HG03135 (cell line): ENCODE results near the gene TRERF1.
"Not testable (repeated sequence)": the region's sequence is repeated elsewhere in the genome, so short reads cannot be mapped to it uniquely, and the experiment has no call there.

Experiments
- ATAC-seq: cut with Tn5 transposase; IDR thresholded peaks from one replicate; pipeline ENCODE4 v1.9.1; 2021; ENCODE audit warnings: mild to moderate bottlenecking, moderate library complexity; ENCODE audit not compliant: unreplicated experiment

Gene TRERF1

DNA sequence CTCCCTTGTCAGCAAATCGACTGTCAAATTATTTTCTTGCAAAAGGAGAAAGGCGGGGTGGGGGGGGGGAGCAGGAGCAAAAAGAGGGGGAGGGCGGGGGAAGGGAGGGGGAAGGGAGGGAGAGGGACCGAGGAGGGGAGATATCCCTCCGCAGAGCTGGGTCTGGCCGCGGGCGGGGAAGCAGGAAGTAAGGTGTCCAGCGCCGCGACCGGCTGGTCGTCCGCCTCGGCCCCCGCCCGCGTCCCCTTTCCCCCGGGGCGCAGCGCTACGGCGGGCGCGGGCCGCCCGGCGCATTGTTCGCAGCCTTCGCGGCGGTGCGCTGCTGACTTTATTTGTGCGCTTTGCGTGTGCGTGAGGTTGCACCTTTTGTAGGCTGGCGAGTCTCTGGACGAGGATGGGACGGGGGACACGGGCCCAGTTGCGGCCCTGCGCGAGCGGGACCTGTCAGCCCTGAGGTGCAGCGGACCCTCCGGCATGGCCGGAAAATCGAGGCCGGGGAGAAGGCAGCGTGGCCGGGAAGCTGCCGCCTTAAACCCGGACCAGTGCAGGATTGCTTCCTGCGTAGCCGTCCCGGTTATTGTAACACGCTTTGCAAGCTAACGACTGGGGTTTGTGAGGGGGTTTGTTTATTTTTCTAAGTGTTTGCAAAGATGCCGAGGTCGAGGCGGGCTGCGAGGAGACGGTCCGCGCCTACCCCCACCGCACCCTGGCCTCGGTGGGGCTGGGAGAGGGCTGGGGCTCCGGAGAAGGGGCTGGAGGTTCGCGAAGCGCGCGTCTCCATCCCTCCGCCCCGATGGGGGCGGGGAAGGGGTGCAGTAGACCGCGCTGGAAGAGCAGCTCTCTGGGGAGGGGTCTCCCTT, 675 bp upstream of the TRERF1 start:
- ATAC-seq, result no peak

DNA sequence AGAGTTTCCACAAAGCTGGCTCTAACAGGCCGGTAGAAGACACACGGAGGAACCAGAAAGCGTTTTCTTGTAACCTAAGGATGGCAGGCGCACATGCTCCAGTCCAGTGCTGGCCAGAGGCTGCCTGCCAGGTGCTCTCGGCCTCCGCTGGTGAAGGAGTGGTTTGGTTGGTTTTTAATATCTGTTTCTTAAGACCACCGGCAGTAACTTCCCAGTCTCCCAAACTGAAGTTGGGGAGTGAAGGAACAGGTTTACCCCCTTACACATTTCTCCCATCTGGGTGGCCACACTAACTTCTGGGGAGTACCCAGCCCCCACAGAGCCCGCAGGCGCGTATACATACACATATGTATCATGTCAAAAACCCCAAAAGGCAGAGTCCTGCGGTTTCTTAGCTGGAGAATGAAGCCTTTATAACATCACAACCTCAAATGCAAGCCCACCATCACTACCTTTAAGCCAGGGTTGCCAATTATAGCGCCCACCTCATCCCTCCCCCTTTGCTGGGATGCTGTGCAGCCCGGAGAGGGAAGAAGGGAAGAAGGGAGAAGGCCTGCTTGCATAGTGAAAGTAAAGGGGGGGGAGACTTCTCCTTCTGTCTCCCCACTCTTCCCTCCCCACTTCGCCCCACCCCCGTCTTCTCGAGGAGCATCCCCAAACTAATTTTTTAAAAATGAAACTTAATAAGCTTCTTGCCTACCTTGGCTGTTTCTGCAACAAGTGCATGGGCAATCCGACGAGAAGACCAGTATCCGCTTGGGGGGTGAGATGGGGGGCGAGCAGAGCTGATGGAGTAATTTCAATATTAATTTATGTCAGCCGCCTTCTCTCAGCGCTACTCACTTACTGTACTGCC, 1.0 kb downstream of the TRERF1 start:
- ATAC-seq, result no peak

DNA sequence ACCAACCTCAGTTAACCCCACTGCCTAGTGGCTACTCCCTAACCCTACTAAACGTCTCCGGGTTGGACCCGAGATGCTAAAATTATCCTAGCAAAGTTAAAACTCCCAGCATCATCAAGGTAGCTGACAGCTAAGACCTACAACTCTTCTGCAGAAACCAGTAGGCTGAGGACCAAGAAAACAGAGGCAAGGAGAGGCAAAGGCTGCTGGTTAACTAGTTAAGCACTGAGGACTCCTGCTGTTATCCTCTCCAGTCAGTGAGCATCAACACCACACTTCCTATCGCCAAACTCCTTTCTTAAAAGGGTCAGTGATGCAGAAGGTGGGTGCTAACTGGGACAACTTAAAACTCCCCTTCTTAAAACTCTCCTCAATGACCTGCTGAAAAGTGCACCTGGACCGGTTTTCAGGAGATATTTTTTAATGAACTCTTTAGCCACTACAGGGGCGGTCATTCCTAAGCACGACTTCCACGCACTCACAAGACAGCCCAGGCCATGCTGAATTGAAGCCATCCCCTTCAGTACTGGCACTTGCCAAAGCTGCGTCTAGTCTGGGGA, 1.7 kb downstream of the TRERF1 start:
- ATAC-seq, result no peak

DNA sequence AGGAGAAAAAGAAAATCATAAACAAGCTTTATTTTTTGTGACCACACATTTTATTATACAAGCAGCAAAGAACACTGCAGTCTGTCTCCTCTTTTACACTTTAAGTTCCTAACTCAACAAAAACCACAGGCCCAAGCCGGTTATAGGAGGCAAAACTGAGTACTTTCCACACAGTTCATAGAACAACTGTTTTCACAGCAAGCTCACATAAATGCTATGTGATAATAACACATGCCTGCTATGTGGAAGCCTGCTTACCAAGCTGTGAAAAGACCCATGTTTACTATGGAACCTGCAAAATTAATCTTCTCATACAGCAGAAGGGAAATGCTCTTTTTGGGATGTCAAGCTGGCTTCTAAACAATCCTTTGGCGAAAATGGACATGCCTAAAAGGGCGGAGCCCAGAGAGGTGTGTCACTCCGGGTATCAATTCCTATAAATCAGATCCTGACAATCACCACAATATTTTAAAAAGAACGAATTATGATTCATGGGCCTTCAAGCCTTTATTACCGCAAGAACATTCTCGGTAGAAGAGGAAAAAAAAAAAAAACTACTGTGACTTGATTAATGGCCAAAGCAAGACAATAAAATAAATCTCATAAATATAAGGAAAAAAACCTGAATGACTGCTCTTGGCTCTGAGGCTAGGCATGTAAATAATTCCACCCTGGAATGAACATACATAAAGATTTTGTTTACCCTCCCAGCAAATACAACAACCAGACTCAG, 2.6 kb downstream of the TRERF1 start:
- ATAC-seq, result no peak

DNA sequence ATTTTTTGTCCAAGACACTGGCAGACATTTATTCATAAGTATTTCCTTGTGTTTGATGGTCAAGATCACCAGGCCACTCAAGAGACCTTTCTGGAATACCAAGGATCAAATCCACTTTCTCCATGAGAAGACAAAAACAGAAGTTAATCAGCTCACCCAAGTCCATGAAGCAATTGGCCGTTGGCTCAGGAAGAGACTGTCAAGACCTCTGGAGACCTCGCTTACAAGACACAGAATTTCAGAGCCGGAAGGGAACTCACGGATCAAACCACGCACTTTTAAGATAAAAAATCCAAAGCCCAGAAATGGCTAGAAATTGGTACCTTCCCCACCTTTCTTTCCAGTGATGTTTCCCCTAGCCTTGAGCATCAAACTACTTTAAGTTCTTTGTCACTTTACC, 3.3 kb downstream of the TRERF1 start:
- ATAC-seq, result no peak

DNA sequence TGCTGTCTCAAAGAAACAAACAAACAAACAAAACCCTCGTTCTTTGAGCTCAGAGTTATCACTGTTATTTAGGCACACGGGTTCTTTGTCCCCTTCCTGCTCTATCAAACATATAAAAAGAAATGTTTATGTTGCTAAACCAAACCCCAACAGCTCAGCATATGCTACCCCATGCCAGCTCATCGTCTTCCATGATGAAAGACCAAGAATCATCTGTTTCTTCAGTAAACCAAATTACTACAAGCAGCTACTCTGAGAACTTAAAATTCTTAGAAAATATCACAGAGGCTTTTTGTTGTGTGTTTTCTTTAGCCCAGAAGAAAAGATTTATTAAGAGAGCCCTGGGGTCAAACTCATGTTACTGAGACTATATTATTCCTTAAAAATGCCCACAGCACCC, 4.7 kb downstream of the TRERF1 start:
- no peak for ATAC-seq

DNA sequence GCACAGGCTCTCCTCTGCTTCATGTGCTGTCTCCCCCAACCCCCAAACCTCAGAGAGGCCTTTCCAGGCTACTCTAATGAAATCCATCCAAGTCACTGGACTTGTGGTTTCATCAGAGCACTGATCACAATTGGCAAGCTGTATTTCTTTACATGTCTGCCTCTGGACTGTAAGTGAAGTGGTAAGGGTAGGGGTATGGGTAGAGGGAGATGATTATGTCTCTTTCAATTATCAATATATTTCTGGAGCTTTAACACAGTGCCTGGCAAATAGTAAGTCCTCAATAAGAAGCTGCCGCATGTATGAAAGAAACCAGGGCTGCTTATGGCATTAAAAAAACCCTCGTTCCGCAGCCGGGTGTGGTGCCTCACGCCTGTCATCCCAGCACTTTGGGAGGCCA, 5.4 kb downstream of the TRERF1 start:
- ATAC-seq, result no peak

DNA sequence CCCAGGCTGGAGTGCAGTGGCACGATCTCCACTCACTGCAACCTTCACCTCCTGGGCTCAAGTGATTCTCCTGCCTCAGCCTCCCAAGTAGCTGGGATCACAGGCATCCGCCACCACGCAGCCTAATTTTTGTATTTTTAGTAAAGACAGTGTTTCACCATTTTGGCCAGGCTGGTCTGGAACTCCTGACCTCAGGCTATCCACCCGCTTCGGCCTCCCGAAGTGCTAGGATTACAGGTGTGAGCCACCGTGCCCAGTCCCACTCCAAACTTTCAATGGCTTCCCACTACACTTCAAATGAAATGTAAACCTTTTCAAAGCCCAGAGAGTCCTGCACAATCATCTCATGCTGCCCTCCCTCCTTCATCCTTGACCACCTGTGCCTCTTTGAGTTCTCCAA, 5.8 kb downstream of the TRERF1 start:
- not testable (repeated sequence) for ATAC-seq

DNA sequence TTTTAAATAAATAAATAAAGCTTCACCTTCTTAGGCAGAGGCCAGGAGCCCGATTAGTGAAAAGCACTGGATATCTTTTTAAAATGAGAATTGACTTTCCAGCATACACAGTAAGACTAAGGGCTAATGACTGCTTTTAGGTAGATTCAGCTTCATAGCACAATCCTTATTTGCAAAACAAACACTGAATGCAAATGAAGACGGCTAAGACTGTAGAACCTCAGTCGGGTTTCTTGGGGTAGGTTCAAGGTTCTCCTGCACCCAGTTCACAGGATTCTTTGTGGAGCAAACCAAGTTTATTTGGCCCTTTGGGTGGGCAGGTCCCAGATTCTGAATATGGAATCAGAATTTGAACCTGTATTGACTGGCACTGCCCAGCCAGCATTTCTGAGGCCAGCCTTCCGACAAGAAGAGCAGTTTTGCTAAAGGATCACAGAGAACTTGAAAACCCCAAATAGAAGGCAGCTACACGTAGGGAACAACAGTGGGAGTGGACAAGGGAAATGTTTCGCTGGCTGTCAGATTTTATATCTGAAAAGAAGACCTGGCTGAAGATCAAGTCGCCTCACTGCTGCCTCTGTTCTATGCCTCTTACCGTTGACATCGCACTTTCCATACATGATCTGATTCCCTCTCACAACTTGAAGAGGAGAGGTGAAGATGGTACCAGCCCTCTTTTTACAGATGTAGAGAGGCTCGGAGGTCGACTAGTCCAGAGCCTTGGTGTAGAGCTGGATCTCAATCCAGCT, 8.2 kb downstream of the TRERF1 start:
- ATAC-seq, result no peak

DNA sequence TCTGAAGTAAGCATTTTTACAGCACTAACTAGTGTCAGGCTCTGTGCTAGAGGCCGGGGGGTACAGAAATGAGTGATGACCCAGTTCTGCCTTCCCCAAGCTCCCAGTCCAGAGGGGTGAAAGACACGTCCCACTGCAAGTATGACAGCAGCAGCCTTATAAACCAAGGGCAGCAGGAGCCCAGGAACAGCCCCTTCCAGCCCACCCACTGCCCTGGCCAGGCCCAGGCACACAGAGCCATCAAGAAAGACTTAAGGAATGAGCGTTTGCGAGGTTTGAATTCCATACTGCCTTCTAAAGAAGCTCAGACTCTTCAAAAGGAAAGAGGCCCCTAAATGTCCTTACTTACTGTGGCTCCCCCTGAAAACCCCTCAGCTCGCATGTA, 10.0 kb downstream of the TRERF1 start:
- ATAC-seq, result no peak

DNA sequence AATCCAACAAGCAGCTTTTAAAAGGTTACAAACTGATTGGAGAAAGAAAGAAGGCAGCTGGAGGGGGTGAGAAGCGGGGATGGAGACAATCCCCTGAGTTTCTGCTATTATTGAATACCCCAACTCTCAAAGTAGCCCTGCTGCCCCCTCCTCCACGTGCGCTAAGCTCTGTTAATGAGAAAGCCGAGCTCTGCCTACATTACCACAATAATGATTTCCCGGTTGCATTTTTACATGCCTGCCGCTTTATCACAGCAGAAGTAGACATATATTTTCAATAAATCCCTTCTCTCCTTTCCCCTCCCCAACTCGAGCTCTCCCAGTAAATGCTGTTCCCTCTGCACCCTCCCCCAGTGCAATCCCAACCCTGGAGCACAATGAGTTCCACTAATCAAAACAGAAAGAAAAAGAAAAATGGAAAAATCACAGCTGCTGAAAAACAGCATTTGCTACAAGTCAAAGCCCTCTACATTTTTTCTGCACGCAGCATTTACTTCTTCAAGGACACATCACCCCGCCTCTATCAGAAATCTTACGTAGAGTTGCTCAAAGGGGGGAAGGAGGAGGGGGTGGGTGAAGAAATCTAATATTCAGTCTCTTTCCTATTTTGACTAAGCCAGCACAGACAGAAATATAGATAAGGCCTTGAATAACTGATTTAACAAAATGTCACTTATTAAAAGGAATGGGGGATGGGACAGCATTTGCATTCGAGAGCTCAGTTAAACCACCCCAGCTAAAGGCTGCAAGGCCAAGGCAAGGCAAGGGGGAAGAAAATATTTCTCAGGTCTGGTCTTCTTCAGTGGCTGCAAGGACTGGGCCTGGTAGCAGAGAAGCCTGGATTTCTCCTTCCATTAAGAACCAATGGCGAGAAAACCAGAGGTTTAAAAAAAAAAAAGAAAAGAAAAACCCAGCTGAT, 10.7 kb downstream of the TRERF1 start:
- ATAC-seq, result no peak

DNA sequence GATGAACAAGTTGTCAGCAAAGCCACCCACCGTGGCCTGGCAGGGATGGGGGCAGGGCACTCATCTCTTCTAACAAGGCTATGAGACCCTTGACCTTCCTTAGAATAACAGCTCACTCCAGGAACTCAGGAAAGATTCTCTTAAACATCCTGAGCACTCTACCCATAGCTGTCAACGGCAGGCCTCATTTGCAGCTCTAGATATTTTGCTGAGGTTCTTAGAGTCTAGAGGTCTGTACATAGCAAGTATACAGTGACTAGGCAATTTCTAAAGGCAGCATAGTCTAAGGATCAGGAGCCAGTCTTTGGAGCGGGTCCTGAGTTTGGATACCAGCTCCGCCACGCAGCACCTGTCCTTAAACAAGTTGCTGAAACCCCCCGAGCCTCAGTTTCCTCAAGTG, 11.7 kb downstream of the TRERF1 start:
- no peak for ATAC-seq

DNA sequence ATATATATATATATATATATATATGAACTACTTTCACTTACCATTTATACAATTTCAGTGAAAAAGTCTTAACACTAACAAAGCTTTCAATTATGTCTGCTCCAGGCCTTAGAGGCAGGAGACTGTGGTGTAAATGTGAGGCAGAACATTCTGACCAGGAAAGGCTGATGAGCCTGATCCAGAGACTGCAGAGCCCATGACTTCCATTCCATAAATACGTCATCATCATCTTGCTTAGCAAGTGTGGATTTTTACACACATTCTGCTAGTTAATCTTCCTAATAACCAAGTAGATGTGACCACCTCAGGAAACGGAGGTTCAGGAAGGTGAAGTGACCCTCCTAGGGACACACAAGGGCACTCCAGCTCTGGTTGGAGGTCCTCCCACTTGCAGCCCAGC, 14.9 kb downstream of the TRERF1 start:
- ATAC-seq, result no peak

DNA sequence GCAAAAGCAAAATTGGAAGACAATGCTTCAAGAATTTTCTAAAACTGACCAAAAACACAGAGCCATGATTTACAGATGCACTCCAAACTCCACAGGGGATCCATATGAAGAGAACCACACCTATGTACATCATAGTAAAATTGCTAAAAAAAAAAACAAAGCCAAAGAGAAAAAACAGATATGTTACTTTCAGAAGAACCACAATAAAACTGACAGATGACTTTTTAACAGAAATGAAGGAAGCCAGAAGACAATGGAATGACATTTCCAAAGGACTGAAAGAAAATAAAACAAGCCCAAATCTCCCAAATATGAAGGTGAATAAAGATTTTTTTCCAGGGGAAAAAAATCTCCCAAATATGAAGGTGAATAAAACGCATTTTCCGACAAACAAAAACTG, 17.5 kb downstream of the TRERF1 start:
- ATAC-seq, result no peak

DNA sequence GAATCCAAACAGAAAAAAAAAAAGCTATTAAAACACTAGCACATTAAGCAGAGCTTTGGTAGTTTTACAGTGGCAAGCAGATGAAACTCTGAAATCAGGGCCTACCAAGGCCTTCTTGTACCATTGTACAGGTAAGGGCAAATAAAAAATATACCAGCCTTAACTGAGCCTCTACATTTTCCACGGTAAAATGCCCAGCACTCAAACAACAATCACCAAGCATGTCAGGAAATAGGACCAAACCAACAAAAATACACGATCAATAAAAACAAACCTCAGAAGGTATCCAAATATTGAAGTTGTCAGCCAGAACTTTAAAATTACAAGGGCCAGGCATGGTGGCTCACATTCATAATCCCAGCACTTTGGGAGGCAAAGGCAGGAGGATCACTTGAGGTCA, 18.3 kb downstream of the TRERF1 start:
- no peak for ATAC-seq

DNA sequence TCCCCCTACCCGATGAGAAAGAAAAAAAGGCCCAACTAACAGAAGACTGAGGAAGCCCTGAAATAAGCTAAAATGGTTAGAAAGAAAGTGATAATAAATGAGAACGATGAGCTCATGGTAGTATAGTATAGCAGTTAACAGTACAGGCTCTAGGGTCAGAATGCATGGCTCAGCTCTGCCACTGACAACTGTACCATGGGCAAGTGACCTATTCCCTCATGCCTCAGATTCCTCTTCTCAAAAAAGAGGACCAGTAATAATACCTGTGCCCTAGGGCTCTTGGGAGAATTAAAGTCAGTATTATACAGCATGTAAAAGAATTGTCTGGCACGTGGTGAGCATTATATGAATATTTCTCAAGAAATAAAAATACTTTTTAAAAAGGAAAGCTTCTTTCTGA, 19.8 kb downstream of the TRERF1 start:
- ATAC-seq, result no peak

DNA sequence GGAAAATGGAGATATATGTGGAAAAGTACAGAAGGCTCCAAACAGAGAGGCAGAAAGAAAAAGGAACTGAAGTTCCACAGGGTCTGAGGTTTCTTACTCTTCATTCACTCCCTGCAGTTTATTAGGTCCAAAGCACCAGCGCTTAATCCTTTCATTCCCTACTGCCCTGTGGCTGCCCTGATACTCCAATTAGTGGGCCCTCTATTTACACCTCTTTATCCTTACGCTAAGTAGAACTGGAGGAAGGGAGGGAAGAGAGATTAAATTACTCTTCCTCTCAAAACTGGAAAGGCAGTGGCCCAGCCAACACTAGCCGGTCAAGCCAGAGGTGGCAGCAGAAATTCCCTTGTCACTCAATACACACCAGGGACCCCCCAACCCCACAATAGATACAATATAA, 20.4 kb downstream of the TRERF1 start:
- ATAC-seq, result no peak

DNA sequence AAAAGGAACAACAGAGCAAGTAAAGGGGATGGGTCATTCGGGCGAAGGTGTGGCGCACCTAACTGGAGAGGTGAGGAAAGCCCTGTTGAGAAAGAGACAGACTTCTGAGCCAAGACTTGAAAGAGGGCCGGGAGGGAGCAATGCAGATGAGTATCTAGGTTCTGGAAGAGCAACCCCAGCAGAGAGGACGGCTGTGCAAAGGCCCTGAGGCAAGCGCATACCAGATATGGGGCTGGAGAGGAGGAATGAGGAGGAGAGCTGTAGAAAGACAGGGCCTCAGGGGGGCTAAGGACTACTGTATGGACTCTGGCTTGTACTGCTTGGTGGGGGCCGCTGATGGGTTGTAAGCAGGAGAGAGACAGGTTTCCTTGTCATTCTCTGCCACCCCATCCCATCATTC, 21.9 kb downstream of the TRERF1 start:
- no peak for ATAC-seq

DNA sequence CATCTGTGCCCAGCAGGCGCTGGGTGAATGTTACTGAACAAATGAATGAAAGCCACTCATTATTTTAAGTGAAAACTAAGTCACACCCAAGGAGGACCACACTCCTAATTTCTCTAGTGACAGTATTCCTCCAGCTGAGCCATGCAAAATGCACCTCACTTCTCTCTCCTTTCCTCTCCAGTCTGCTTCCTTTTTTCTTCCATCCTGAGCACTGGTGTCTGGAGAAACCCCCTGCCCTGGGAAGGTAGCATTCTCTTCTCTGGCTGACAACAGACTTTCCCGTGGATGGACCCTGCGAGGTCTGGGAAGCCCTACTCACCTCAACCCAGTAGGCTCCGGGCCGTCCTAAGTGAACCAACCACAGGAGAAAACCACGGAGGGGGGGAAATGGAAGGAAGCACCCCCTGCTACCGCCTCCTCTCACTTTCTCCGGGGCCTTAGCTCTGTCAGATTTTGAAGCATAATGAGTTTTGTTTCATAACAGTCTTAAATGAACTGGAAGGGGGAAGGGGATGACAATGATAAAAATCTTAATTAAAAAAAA, 22.6 kb downstream of the TRERF1 start:
- ATAC-seq, result no peak
